GM19238 (cell line): Measurements from ENCODE around the gene ATP2A3.

Experiments
- DNase-seq: peaks from one replicate; pipeline ENCODE4 v3.0.0; 2011; ENCODE audit warnings: low spot score; ENCODE audit not compliant: insufficient read length

ATP2A3 gene

DNA sequence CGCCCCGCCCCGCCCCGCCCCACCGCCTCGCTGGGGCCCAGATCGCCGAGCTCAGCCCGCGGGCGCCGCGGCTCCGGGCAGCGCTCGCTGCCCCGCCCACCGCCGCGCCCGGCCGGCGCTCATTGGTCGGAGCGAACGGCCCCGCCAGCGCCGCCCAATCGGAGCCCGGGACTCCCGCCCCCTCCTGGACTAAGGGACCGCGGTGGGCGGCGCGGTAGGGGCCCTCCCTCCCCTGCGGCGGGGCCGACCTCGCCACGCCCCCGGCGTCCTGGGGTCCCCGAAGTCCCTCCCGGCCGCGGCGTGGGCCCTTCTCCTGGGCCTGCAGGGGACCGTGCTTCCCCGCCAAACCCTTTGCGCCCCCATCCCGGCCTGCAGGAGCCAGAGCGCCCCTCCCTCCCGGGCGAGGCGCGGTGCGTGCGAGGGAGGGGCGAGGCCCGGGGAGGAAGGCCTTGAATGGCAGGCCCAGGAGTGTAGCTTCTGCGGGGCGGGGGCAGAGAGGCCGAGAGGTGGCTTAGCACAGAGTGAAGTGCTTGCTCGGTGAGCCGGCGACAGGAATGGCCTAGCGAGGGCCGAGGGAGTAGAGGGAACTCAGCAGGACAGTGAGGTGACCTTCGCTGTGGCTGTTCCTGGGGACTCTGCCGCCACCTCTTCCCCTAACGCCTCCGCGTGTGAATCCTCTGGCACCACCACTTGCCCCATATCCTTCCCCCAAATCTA is 71.1 kb downstream of the ATP2A3 start, which contains the start of gene CAMKK1:
TSS of gene CAMKK1 (minus strand) at position 51 of the 717 bp plus-strand sequence. CDS start 7,366 bp downstream, outside the sequence.
- peak; percentile 99 for DNase-seq

GRCh38 chr17:3892095-3892998 is 71.9 kb downstream of the ATP2A3 start:
- DNase-seq = peak; percentile 52

GRCh38 chr17:3891626-3892094 is 72.6 kb downstream of the ATP2A3 start:
- DNase-seq = no peak

- no peak for DNase-seq
Observed at GRCh38 chr17:3890878-3891219, 73.4 kb downstream of the ATP2A3 start.

DNA sequence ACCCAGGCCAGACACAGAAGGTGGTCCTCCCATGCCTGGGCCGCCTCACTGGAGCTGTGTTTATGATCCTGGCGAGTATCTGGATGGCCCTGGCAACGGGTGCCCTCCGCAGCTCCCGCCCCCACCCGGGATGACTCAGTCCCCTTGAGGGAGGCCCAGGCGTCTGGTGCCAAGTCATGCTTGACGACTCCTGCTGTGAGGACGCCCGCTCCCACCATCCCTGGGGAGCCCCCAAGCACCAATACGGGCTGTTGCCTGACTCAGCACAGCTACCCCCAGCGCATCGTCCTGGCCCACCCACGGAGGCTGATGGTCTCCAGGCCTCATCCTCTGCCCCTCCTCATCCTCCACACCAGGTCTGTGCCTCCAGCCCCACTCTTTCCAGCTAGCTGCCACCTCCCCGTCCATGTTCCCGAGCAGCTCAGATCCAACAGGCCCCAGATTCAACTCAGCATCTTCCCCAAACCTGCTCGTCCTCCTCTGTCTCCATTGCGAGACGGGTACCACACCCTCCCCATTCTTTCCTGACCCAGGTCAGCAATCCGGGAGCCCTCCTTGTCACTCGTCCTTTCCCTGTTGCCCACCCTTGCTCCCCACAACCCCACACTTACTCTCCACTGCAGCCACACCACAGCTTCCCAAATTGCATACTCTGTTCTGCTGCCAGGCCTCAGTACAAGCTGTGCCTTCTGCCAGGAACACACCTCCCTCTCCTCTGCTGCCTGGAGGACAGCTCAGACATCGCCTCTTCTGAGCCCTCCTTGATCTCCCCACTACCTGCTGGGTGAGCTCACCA is 74.0 kb downstream of the ATP2A3 start:
- no peak for DNase-seq

DNA sequence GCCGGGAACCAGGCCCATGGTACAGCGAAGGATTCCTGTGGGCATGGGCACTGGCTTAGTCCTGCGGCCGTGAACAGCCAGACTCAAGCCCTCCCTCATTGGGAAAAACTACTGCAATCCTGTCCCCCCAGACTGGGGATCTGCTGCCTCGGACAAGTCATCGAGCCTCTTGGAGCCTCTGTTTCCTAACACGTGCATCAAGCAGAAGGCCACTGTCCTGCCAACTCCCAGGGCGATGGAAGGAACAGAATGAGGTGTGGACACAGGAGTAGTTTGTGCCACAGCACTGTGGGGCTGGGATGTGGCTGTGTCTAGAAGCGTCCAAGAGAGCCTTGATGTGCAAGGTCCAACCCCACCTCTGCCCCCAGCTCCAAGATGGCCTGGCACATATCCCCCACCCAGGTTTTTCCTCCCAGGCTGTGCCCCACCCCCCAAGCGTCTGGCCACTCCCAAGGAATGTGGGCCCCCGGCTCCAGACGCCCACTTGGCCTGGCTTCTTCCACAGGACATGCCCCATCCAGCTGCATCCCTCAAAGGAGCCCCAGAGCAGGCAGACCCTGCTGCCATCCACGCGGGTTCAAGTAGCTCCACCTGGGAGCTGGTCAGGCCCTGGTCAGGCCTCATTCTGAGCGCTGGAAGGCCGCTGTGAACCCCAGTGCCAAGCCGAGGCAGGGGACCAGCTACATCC is 74.8 kb downstream of the ATP2A3 start:
- DNase-seq = no peak

GRCh38 chr17:3888343-3889171 is 75.7 kb downstream of the ATP2A3 start:
- DNase-seq = no peak

DNA sequence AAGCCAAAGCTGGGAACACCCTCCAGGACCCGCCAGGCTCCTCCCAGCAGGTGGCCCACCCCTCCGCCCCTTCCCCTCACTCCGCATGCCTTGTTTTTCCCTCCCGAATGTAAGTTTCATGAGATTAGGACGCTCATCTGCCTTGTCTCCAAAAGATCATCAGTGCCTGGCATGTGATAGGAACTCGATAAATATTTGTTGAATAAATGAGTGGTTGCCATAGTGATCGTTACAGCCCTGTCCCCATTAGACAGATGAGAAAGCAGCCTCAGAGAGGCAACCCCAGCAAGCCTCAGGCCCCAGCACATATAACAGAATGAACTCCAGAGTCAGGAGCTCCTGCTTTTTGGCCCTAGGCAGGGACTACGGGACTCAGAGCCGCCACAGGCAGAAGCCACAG is 76.4 kb downstream of the ATP2A3 start:
- no peak for DNase-seq

GRCh38 chr17:3887394-3887793 is 76.8 kb downstream of the ATP2A3 start:
- no peak for DNase-seq

- no peak for DNase-seq
Observed at GRCh38 chr17:3886776-3887175, 77.5 kb downstream of the ATP2A3 start.

GRCh38 chr17:3885970-3886369 is 78.3 kb downstream of the ATP2A3 start:
- DNase-seq = no peak

DNA sequence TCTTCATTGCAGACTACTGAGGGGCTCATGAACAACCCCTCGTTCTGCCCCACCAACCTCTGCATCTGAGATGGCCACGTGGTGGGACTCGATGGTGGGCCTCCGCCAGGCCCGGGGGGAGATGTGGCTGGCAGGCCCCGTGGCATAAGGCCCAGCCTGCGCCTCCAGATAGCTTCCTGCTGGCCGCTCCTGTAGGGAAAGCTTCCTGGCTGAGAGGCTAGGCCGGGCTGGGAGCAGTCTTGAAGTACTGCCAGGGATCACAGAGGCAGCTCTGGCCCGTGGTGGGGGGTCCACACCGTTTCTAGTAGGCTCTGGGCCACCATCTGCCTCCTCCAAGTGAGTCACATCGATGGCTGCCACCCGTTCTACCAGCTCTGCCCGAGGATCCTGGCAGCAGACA is 79.0 kb downstream of the ATP2A3 start:
- no peak for DNase-seq

DNA sequence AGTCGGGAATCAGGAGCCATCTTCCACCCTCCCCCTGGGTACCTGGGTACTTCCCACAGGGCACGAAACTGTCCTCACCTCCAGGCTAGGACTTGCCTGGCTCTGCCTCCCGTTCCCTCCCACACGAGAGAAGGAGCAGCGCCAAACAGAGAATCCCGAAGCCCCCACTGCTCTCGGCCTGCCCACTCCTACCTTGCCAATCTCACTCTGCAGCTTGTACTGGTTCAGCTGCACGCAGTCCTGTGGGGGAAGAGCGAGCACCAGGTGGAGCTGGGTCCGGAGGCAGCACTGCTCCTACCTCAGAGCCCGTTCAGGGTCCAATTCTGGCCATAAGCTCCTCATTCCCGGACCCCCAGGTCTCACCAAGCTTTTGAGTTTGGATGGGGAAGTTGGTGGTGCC is 80.0 kb downstream of the ATP2A3 start:
- no peak for DNase-seq

- no peak for DNase-seq
Observed at GRCh38 chr17:3882276-3882675, 82.0 kb downstream of the ATP2A3 start.

DNA sequence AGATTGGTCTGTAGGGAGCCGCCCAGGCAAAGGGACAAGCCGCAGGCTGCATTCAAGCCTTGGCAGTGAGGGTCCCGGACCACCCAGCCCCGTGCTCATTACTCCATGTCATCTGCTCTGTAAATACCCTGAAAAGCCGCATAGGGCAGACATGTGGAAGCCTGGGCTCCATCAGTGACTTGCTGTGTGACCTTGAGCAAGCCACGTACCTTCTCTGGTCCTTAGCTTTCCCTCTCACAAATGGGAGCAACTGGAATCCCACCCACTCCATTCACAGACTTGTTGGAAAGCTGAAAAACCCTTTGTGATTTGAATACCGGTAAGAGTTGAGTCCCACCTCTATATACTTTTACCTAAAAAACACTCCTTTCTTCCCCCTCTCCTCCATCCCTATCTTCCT is 83.3 kb downstream of the ATP2A3 start:
- no peak for DNase-seq

- no peak for DNase-seq
Observed at GRCh38 chr17:3879591-3880417, 84.4 kb downstream of the ATP2A3 start.

DNA sequence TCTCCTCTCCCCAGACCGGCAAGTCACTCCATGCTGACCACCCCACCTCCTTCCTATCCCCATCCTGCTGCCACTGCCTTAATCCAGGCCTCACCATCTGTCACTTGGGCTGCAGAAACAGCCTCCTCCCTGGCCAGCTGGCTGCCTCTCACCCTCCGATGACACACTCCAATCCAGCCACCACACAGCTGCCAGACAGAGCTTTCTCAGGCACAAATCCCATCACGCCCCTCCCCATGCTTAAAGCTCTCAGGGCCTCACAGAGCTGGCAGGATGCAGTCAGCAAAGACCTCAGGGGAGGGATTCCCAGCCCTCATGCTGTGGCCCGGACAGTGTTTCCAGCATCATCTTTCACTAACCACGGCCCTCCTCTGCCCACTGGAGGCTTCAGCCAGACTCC is 85.1 kb downstream of the ATP2A3 start:
- DNase-seq = no peak

DNA sequence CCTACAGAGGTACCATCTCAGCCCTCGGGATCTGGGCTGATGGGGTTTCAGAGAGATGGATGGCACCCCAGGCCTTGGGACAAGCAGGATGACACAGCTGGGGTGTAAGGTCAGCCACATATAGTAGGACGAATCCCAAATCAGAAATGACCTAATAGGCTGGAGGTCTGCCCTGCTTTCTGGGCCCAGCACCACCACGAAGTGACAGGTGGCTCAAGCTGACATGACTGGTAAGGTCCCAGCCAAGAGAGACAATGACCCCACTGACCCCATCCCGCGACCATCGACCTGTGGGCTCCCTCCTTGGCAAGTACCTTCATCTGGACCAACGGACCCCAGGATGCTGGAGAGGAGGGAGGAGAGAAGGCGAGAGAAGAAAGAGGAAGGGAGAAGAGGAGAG is 87.0 kb downstream of the ATP2A3 start:
- DNase-seq = no peak

GRCh38 chr17:3875317-3875716 is 88.9 kb downstream of the ATP2A3 start:
- no peak for DNase-seq
